Measurements from ENCODE around the gene MAD1L1.

DNA sequence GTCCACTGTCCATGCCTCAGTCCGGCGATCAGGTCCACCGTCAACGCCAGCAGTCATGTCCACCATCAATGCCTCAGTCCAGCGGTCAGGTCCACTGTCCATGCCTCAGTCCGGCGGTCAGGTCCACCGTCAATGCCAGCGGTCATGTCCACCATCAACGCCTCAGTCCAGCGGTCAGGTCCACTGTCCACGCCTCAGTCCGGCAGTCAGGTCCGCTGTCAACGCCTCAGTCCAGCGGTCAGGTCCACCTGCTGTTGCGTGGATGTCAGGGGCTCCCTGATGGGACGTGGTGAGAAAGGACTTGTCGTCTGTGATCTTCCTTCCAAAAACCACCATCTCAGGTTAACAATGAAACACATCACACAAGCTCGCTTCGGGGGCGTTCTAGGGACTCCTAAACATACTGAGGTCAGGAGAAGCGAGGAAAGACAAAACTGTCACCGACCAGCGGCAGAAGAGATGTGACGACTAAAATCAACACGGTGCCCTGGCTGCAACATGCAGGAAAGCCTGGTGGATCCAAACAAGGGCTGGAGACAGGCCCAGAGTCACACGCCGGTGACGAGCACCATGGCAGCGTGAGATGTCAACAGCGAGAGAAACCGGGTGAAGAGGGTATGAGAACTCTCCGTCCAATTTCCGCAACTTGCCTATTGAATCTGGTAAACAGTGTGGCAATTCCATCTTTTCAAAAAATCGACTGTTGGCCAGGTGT lies 264.2 kb downstream of the MAD1L1 start:
- TF ChIP-seq EP300 (IDR thresholded peaks at IDR 0.05), result no peak
- TF ChIP-seq POLR2A (IDR thresholded peaks at IDR 0.05), result no peak
